LHCN-M2 (cell line): ENCODE data around the gene UBE4B. TPM values are rescaled to one million over a fixed set of nuclear protein-coding genes. Genes with fewer than 3 reads are reported as not detected.
A peak's percentile ranks its signal among the peaks of the same experiment; 100 is the strongest.
"Not testable (repeated sequence)": the region's sequence is repeated elsewhere in the genome, so short reads cannot be mapped to it uniquely, and the experiment has no call there.

ENCODE experiments used
- DNase-seq: peaks from one replicate; pipeline ENCODE4 v3.0.0-alpha.2; 2012; ENCODE audit warnings: low read depth
- total RNA-seq: library from RNA; depleted of rRNA; stranded (reverse); fragments of >200 nt; gene quantifications from 2 replicates; pipeline ENCODE4 v1.2.3, GENCODE V29; 2014; rRNA removed

Gene UBE4B
- total RNA-seq, 1 experiment from 2014 or later = 27.6 TPM

DNA sequence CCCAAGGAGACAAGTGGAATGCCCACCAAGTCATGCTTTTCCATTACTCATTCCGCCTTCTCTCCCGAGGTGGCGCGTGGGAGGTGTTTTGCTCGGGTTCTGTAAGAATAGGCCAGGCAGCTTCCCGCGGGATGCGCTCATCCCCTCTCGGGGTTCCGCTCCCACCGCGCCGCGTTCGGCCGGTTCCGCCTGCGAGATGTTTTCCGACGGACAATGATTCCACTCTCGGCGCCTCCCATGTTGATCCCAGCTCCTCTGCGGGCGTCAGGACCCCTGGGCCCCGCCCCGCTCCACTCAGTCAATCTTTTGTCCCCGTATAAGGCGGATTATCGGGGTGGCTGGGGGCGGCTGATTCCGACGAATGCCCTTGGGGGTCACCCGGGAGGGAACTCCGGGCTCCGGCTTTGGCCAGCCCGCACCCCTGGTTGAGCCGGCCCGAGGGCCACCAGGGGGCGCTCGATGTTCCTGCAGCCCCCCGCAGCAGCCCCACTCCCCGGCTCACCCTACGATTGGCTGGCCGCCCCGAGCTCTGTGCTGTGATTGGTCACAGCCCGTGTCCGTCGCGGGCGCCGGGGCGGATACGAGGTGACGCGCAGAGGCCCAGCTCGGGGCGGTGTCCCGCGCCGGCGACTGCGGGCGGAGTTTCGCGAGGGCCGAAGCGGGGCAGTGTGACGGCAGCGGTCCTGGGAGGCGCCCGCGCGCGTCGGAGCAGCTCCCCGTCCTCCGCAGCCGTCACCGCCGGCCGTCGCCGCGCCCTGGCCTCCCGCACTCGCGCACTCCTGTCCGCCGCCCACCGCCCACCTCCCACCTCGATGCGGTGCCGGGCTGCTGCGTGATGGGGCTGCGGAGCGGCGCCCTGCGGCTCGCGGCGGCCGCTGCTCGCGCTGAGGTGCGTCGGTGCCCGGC, 177.4 kb downstream of the UBE4B start, which contains the start of gene KIF1B:
KIF1B (plus strand) TSS at position 666 of the 906 bp plus-strand sequence. CDS start 21,759 bp downstream, outside the sequence.
- DNase-seq = peak; percentile 97

DNA sequence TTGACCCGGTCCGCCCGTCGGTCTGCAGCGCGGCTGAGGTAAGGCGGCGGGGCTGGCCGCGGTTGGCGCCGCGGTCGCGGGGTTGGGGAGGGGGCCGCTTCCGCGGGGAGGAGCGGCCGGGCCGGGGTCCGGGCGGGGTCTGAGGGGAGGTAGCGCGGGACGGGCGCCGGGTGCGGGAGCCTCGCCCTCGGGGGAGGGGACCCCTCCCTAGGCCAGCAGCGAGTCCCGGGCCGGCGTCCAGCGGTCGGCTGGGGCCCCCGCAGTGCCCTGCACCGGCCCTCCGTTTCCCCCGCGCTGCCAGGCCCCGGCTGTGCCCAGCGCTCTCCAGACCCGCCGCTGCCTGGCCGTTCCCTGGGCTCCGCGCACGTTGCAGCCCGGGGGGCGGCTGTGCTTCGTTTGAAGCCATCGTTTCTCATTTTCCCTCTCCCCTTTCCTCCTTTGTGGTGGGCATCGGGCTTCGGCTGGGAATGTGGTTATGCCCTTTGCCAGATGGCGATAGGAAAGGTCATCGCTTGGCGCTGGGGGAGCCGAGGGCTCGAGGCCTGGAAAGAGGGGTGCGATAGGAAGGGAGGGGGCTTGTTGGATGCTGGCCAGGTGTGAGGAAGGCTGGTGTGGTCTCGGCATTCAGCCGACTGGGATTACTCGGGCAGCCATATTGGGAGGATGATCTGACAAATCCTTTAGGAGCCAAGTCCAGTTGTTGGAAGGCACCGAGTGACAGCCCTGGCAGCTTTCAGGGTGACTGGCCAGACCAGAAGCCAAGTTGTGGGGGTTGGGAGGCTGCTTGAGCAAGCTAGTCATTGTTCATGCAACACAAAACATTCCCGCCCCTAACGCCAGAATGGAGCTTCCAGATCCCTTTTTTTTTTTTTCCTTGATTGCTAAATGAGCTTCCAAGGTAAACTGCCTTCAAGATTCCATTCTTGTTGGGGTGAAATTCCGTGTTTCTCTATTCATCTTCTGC, 178.4 kb downstream of the UBE4B start:
- peak; percentile 92 for DNase-seq

DNA sequence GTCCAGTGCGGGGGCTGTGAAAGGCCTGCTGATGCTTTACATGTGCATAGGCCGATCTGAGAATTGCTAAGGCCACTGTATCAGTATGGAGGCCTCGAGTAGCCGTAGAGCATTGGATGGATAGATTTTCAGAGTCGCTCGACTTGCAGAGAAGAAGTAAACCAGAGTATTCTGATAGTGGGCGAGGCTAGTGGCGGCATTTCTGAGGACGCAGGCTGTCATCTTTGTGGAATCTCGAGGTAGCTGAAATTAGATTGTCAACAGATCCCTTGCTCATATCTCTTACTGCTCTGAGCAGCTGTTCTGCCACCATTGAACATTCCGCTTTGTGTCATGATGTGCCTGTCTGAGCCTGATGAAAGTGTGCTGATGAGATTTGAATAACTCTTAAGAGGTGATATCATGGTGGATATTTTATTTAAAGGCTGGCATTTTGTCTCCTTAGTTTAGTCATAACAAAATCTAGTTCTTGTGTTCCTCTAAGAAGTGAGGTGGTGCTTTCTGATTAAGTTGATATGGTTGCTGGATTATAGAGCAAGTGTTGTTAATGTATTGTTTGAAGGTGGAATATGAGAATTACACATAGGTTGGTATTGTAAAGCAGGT, 179.2 kb downstream of the UBE4B start:
- peak; percentile 82 for DNase-seq

DNA sequence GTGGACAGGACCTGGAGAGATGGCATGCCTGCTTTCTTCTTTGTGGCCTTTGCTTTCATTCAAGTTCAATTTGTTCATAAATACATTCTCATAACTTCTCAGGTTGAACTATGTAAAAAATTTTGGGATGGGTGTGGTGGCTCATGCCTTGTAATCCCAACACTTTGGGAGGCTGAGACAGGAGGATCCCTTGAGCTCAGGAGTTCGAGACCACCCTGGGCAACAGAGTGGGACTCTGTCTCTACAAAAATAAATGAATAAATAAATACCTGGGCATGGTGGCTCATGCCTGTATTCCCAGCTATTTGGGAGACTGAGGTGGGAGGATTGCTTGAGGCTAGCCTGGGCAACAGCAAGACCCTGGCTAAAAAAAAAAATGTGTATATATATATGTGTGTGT, 179.7 kb downstream of the UBE4B start:
- DNase-seq = no peak

DNA sequence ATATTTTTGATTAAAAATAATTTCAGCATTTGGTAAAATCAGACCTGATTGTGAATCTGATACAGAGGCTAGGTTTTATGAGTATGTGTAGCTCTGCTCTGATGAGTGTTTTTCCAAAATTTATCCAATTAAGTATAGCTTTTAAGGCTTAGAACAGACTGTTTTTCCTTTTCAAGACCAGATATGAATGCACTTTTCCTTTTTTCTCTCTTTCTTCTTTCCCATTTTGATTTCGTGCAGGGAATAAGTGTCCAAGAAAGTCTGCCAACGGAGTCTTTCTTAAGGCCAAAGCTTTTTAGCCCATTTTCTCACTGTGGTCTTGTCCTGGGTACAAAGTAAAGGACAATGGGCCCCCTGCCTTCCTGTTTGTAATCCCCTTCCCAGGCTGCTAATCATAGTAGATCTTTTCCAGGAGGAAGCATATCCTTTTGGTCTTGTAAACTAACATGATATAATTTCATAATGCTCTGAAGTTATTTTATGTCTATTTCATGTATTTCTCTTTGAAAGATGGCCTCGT, 180.5 kb downstream of the UBE4B start:
- DNase-seq = no peak

DNA sequence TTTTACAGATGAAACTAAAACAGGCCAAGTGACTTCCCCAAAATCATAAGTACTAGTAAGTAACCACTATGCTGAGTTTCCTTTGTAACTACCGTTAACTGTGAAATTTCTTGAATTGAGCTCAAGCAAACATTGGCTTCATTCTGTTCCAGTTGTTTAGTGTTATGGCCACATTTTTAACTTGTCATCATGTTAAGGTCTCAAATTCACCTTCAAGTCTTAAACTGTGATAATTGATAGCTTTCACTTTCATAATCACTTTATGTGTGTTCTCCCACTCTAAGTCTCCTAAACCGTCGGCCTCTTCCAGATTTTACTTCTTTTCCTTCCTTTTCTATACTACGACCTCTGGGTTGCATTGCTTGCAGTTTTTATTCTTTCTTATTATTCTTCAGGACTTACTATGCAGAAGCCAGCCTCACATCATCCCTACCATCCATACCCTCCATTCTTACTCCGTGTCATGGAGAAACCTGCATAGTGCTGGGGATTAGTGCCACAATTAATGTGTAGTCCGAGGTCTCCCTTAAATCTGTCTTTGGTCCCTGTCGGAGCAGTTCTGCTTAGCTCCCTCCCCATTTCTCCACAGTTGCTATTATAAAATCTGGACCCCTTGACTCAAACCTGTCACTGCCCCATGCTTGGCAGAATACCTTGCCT, 183.5 kb downstream of the UBE4B start:
- DNase-seq = no peak

DNA sequence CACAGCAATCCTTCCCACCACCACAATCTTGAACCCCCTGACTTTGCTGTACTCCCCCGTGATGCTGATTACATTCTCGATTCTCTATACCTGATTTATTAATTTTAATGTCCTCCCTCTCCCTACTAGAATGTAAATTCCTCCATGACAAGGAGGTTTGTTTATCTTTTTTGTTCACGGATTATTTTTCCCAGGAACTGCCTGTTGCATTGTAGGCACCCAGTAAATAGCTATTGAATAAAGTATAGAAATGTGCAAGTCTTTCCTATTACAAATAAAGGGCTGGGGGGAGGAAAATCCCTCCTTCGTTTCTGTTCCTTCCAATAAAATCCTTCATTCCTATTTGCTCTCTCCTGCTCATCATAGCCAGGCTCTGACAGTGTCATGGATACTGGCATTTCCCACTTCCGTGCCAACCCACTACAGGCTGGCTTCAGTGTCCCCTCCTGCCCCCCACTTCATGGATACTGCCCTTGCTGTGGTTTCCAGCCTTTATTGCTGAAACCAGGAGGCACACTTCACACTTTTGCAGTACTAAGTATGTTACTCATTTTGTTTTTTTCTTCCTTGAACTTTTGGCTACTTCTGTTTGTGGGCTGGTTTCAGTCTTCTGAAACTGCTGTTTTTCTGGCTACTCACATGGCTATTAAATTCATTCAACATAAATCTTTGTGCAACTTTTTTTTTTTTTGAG, 185.1 kb downstream of the UBE4B start:
- peak; percentile 63 for DNase-seq

DNA sequence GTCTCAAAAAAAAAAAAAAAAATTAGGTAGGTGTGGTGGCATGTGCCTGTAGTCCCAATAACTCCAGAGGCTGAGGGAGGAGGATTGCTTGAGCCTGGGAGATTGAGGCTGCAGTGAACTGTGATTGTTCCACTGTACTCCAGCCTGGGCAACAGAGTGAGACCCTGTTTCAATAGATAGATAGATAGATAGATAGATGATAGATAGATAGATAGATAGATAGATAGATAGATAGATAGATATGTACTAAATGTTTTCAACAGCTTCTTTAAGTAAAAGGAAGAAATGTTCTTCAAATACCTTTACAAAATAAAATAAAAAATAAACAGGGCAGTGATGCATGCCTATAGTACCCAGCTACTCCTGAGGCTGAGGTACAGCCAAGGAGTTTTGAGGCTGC, 187.4 kb downstream of the UBE4B start:
- no peak for DNase-seq

DNA sequence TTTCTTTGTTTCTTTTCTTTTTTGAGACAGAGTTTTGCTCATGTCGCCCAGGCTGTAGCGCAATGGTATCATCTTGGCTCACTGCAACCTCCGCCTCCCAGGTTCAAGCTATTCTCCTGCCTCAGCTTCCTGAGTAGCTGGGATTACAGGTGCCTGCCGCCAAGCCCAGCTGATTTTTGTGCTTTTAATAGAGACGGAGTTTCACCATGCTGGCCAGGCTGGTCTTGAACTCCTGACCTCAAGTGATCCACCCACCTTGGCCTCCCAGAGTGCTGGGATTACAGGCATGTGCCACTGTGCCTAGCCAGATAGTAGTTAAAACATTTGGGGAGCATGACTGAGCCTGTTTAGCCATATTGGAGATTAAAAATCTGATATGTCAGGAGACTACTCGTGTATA, 187.9 kb downstream of the UBE4B start:
- not testable (repeated sequence) for DNase-seq

DNA sequence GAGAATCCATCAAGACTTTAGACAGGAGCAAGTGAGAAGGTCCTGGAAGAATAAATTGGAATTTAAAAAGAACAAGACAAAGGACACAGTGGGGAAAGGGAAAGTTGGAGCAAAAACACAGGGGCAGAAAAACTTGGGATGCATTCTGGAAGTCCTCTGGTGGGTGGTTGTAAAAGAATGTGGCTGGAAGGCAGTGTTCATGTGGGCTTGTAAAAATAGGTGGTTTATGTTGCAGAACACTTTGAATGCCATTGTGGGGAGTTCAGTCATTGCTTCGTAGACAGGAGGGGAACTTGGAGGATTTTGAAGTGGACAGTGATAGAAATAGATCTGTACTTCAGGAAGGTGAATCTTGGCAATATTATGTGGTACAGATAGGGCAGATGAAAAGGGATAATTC, 192.8 kb downstream of the UBE4B start:
- peak; percentile 29 for DNase-seq

DNA sequence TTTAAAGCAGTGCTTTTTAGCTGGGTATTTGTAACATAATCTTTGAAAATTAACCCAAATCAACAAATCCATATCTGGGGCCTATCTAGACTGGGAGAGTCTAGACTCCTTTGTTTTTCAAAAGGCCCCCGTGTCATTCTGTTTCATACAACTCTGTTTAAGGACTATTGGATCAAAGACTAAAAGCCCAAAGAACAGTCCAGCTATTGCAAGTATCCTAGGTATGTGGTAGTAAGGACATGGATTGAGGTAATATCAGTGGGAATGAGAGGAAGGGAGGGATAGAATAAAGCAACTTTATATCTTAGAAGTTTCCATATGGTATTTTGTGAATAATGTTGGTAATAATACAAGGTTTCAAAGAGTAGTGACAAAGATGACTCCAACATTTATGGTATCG, 195.8 kb downstream of the UBE4B start:
- DNase-seq = no peak

DNA sequence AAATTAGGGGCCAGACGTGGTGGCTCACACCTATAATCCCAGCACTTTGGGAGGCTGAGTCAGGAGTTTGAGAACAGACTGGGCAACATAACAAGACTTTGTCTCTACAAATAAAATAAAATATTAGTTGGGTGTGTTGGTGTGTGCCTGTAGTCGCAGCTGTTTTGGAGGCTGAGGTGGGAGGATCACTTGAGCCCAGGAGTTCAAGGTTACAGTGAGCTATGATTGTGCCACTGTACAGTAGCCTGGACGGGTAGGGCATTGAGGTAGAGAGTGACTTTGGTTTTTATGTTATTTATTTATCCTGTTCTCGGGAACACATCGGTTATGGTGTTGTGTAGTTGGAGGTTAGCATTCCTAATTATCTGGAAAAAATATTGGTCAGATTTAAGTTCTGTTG, 197.1 kb downstream of the UBE4B start:
- no peak for DNase-seq

Other genes starting within 250 kb of the UBE4B start
- 30.8 and 32.3 TPM in 2 replicates for gene CLSTN1, start 209.0 kb upstream of the UBE4B start, total RNA-seq
- 18.0 and 23.3 TPM in 2 replicates for gene CTNNBIP1, start 122.7 kb upstream of the UBE4B start, total RNA-seq
- gene LZIC, start 89.6 kb upstream of the UBE4B start, total RNA-seq = 32.8 and 36.8 TPM in 2 replicates
- 9.0 and 11.0 TPM in 2 replicates for gene NMNAT1, start 89.5 kb upstream of the UBE4B start, total RNA-seq
- gene RBP7, start 35.7 kb upstream of the UBE4B start, total RNA-seq = not detected in 2 replicates
- 23.5 and 33.2 TPM in 2 replicates for gene KIF1B, start 177.6 kb downstream of the UBE4B start, total RNA-seq